ENCODE data around the gene KRT7. TPM values are rescaled to one million over a fixed set of nuclear protein-coding genes. Genes with fewer than 3 reads are reported as not detected.

Gene KRT7
- polyA plus RNA-seq, 1 of the 3 experiments (the other 2 are of a cell fraction) = 5.4 TPM

GRCh38 chr12:52267699-52268098 is 34.7 kb downstream of the KRT7 start (continued):
- no peak for TF ChIP-seq CTCF (IDR thresholded peaks at IDR 0.05)
- no peak for TF ChIP-seq MXI1 (IDR thresholded peaks at IDR 0.05; ENCODE audit: low read depth, low read length)
- no peak for TF ChIP-seq TAF1 (IDR thresholded peaks at IDR 0.05; ENCODE audit: borderline replicate concordance, low read depth, low read length)
- no peak for TF ChIP-seq TCF12 (IDR thresholded peaks at IDR 0.05)

GRCh38 chr12:52268212-52268611 is 35.2 kb downstream of the KRT7 start:
- no peaks in the 10 kb centered on the region for H3K9me3 ChIP-seq
- H3K4me2 ChIP-seq = no peak overlapping the region
- no peaks in the 10 kb centered on the region; a peak in 1 of 4 replicates for H3K4me1 ChIP-seq (ENCODE audit: control insufficient read depth in 1 of 2, insufficient read depth in 2 of 2, low read depth in 1 of 2, low read length in 1 of 2)
- no peaks in the 10 kb centered on the region for H4K20me1 ChIP-seq (ENCODE audit: insufficient read depth)
- POLR2A ChIA-PET = no interaction called here
- no peak overlapping the region for H2AFZ ChIP-seq (ENCODE audit: low read depth)
- peak overlapping the region in 1 of 2 experiments; percentile 38; a peak in 2 of 4 replicates for H3K27ac ChIP-seq (ENCODE audit: low read depth in 2 of 2, low read length in 1 of 2)
- no peak for DNase-seq
- no peaks in the 10 kb centered on the region for H3K36me3 ChIP-seq (replicated peaks in 1 of 2; ENCODE audit: control insufficient read depth in 1 of 2, insufficient read depth in 2 of 2, low read length in 1 of 2)
- H3K9ac ChIP-seq = peak overlapping the region; percentile 29; the same call in 1 of the 2 replicates
- H3K9me2 ChIP-seq = no peaks in the 10 kb centered on the region
- WGBS (ENCODE audit: low lambda C conversion rate) = 67% methylated on average over 2 of the region's 2 CpGs
- CTCF ChIA-PET = interaction anchor here (8.9 kb wide), 1 partner anchor 10 kb away, joined by 80 read pairs; the partner anchor contains the start of gene KRT86
- H3K4me3 ChIP-seq (ENCODE audit: low read depth in 2 of 2, low read length in 1 of 2) = no peak overlapping the region
- TF ChIP-seq TEAD4 (IDR thresholded peaks at IDR 0.05; ENCODE audit: borderline replicate concordance, insufficient read depth) (no peak), MEF2A (IDR thresholded peaks at IDR 0.05; ENCODE audit: borderline replicate concordance, low read depth) (no peak), SMC3 (IDR thresholded peaks at IDR 0.05; ENCODE audit: low read depth, low read length) (no peak), CHD2 (IDR thresholded peaks at IDR 0.05; ENCODE audit: low read length, partially characterized antibody) (no peak), GATA2 (CRISPR knock-in tag; IDR thresholded peaks at IDR 0.05) (no peak), TAF1 (IDR thresholded peaks at IDR 0.05; ENCODE audit: borderline replicate concordance, low read depth, low read length) (no peak), MAX (IDR thresholded peaks at IDR 0.05; ENCODE audit: low read depth) (no peak), NRF1 (IDR thresholded peaks at IDR 0.05; ENCODE audit: low read depth, low read length) (no peak), SIN3A (IDR thresholded peaks at IDR 0.05; ENCODE audit: borderline replicate concordance, low read depth, low read length) (no peak), RAD21 (IDR thresholded peaks at IDR 0.05; ENCODE audit: low read length) (no peak), NFIC (IDR thresholded peaks at IDR 0.05; ENCODE audit: borderline replicate concordance) (no peak), FOXM1 (IDR thresholded peaks at IDR 0.05; ENCODE audit: low read depth) (no peak), RXRA (IDR thresholded peaks at IDR 0.05; ENCODE audit: borderline replicate concordance, low read depth) (no peak), CTCF (IDR thresholded peaks at IDR 0.05) (no peak), USF1 (IDR thresholded peaks at IDR 0.05; ENCODE audit: borderline replicate concordance, low read depth) (no peak), JUND (IDR thresholded peaks at IDR 0.05) (no peak), POLR2AphosphoS5 (IDR thresholded peaks at IDR 0.05; ENCODE audit: low read depth, low read length) (no peak), YY1 (IDR thresholded peaks at IDR 0.05; ENCODE audit: low read depth) (no peak), GABPA (IDR thresholded peaks at IDR 0.05; ENCODE audit: low read depth) (no peak), MXI1 (IDR thresholded peaks at IDR 0.05; ENCODE audit: low read depth, low read length) (no peak)
- no peaks in the 10 kb centered on the region for H3F3A ChIP-seq (replicated peaks; ENCODE audit: insufficient read depth)
- H3K79me2 ChIP-seq (ENCODE audit: insufficient read depth) = no peaks in the 10 kb centered on the region
- no peaks in the 10 kb centered on the region for H3K27me3 ChIP-seq (ENCODE audit: insufficient read depth)

All from SK-N-SH (cell line).